UCSD-AML1 (cell line): Measurements from ENCODE around the gene ZNF549.

ENCODE experiments used
- DNase-seq: peaks from one replicate; lab custom pipeline; 2025; ENCODE audit not compliant: unreplicated experiment; lab: John Stamatoyannopoulos, UW

The ZNF549 gene

GRCh38 chr19:57566396-57567265, 39.5 kb downstream of the ZNF549 start:
- peak; percentile 9 for DNase-seq

- no peak for DNase-seq
These were observed 43.6 kb downstream of the ZNF549 start for GRCh38 chr19:57570707-57571106.

DNA sequence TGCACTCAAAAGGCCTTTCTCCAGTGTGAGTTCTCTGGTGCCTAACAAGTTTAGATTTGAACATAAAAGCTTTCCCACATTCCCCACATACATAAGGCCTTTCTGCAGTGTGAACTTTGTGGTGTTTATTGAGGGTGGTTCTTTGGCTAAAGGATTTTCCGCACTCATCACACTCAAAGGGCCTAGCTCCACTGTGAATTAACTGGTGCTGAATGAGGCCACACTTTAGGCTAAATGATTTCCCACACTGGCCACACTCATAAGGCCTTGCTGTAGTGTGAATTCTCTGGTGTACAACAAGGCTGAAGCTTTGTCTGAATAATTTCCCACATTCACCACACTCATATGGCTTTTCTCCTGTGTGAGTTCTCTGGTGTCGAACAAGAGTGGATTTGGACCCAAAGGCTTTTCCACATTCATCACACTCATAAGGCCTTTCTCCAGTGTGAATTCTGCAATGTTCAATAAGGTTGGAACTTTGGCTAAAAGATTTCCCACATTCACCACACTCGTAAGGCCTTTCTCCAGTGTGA, 45.3 kb downstream of the ZNF549 start:
- DNase-seq = no peak

- no peak for DNase-seq
These were observed 49.5 kb downstream of the ZNF549 start for GRCh38 chr19:57576661-57577060.

DNA sequence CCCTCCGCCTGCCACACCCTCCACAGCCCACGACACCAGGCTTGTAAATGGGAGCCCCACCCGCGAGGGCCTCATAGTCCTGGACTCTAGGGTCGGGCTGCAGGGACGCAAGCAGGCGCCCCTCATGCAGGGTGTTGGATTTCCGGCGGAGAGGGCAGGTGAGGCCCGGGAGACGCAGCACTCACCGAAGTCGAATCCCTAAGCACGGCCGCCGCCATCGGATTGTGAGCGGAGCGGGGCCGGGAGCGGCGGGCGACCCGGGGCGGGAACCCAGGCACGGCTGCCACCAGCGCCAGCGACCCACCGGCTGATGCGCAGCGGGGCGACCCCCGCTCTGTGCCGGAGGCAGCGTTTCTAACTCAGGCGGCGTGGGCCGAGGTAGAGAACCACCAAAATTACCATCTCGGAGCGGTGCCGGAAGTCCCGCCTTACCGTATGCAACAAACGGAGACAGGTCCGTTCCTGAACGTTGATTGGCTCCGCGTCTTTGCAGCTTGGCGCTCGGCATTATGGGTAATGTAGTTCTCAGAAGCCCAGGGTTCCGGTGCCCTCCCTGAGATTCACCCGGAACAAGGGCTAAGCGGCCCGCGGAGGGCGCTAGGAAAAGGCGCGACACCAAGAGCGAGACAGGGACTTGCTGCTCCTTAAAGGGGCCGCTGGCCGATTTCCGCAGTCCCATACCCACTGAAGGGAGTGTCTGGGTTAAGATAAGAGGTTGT, 51.5 kb downstream of the ZNF549 start, which contains the start of gene ZNF416:
ZNF416 (minus strand) TSS at position 425 of the 719 bp plus-strand sequence; CDS start at position 218, 207 bp downstream.
- peak; percentile 97 for DNase-seq

DNA sequence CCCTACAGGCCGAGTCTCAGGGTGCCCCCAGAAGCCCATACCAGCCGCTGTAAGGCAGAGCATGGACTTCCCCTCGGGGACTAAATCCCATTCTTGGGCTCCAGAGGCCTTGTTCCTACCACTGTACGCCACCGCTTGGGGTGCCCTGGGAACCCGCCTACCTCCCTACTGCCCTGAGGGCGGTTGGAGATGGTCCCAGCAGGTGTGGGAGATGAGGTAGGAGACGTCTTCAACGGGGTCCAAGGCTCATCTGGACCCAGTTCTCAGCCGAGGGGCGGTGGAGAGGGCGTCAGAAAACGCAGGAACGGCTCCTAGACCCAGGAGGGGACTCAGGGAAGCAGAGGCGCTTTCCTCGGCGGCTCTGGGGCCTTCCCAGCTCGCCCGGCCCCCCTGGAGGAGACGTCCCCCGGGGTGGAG, 56.0 kb downstream of the ZNF549 start:
- no peak for DNase-seq

GRCh38 chr19:57583521-57584416, 56.6 kb downstream of the ZNF549 start, which contains the start of gene ZIK1:
Gene ZIK1 (plus strand): TSS chr19:57584145. CDS start chr19:57584357, 212 bp downstream.
- DNase-seq = peak; percentile 89

GRCh38 chr19:57587529-57587928, 60.4 kb downstream of the ZNF549 start:
- DNase-seq = no peak

- no peak for DNase-seq
These were observed 72.2 kb downstream of the ZNF549 start for GRCh38 chr19:57599377-57599760.

DNA sequence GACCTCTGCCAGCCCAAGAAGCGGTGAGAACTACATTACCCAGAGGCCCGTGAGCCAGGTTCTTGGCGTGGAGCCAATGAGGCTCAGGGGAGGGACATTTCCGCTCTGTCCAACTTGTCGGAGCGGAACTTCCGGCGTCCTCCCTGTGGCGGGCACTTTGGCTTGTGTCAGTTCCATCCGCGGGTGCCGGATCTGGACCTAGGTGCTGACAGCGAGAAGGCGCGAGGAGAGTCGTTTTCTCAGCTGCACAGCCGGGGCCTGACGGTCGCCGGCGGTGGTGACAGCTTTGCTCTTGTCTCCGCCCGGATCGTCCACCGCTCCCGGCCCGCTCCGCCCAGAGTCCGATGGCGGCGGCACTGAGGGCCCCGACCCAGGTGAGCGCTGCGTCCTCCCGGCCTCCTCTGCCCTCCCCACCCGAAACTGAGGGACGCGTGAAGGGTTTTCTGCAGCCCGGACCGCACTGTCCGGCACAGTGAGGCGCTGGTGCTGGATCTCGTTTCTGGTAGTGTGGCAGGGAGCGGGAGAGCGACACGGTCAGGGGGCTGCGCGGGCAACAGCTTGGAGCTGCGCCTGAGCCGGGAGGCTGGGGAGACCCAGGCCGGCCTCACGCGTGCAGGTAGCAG, 72.7 kb downstream of the ZNF549 start, which contains the start of gene ZNF530:
ZNF530 (plus strand) TSS at position 125 of the 623 bp plus-strand sequence. CDS start 4,461 bp downstream, outside the sequence.
- peak; percentile 88 for DNase-seq

DNA sequence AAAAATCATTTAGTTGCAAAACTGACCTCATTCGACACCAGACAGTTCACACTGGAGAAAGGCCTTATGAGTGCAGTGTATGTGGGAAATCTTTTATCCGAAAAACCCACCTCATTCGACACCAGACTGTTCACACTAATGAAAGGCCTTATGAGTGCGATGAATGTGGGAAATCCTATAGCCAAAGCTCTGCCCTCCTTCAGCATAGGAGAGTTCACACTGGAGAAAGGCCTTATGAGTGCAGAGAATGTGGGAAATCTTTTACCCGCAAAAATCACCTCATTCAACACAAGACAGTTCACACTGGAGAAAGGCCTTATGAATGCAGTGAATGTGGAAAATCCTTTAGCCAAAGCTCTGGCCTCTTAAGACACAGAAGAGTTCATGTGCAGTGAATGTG, 79.8 kb downstream of the ZNF549 start:
- DNase-seq = no peak
